ENCODE measurements around the gene FLT3LG.

DNA sequence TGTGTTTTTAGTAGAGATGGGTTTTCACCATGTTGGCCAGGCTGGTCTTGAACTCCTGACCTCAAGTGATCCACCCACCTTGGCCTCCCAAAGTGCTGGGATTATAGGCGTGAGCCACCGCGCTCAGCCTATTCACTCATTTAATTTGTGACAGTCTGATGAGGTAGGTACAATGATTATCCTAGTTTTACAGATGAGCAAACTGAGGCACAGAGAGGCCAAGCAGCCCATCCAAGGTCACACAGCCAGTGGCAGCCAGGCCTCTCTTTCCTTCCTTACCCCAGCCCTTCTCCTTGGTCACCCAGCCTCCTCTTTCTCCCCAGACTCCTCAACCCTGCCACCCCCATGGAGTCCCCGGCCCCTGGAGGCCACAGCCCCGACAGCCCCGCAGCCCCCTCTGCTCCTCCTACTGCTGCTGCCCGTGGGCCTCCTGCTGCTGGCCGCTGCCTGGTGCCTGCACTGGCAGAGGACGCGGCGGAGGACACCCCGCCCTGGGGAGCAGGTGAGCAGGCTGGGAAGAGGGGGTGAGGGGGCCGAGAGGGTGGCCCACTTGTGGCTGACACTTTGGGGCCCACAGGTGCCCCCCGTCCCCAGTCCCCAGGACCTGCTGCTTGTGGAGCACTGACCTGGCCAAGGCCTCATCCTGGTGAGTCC is 6.1 kb downstream of the FLT3LG start:
- TF ChIP-seq CTCF (IDR thresholded peaks at IDR 0.05) (no peak), POLR2A (IDR thresholded peaks at IDR 0.05) (no peak)

Measured in uterus (tissue), 2 donors.